KG1 (cell line): ENCODE measurements around the gene MMP25.

ENCODE experiments used
- DNase-seq: peaks from one replicate; lab custom pipeline; 2025; lab: John Stamatoyannopoulos, UW

MMP25 gene

GRCh38 chr16:3017344-3017743, 29.0 kb upstream of the MMP25 start:
- no peak for DNase-seq

- DNase-seq = no peak
Observed at GRCh38 chr16:3017794-3018506, 28.4 kb upstream of the MMP25 start, which contains the start of gene CLDN6. Gene CLDN6 (minus strand): TSS chr16:3018183. CDS start chr16:3016021, 2,162 bp downstream.

GRCh38 chr16:3019594-3020246, 26.6 kb upstream of the MMP25 start:
- DNase-seq = no peak

- DNase-seq = peak; percentile 83
Observed at GRCh38 chr16:3020247-3020603, 26.1 kb upstream of the MMP25 start, which contains the start of gene TNFRSF12A. Gene TNFRSF12A (plus strand): TSS chr16:3020368. CDS start chr16:3020398, 30 bp downstream.

GRCh38 chr16:3020604-3021448, 25.5 kb upstream of the MMP25 start:
- no peak for DNase-seq

- DNase-seq = peak; percentile 57
Observed at GRCh38 chr16:3021449-3022207, 24.7 kb upstream of the MMP25 start.

GRCh38 chr16:3022208-3022683, 24.1 kb upstream of the MMP25 start:
- DNase-seq = peak; percentile 15

- DNase-seq = no peak
Observed at GRCh38 chr16:3022684-3023414, 23.5 kb upstream of the MMP25 start.

GRCh38 chr16:3023415-3023668, 23.0 kb upstream of the MMP25 start:
- DNase-seq = no peak

- peak; percentile 95 for DNase-seq
Observed at GRCh38 chr16:3023669-3024478, 22.5 kb upstream of the MMP25 start, which contains the start of the genes HCFC1R1 and THOC6. Gene HCFC1R1 (minus strand): TSS chr16:3023942. CDS start chr16:3023941, 1 bp downstream. Gene THOC6 (plus strand): TSS chr16:3024035. CDS start chr16:3024327, 292 bp downstream.

GRCh38 chr16:3025032-3026002, 21.0 kb upstream of the MMP25 start:
- no peak for DNase-seq

GRCh38 chr16:3026003-3026378, 20.4 kb upstream of the MMP25 start:
- no peak for DNase-seq

- no peak for DNase-seq
Observed at GRCh38 chr16:3026609-3027488, 19.5 kb upstream of the MMP25 start.

- DNase-seq = no peak
Observed at GRCh38 chr16:3027489-3027795, 18.9 kb upstream of the MMP25 start.

GRCh38 chr16:3027983-3028715, 18.2 kb upstream of the MMP25 start:
- no peak for DNase-seq

GRCh38 chr16:3028716-3029319, 17.5 kb upstream of the MMP25 start:
- DNase-seq = no peak
